ENCODE measurements around the gene NXT2. TPM values are rescaled to one million over a fixed set of nuclear protein-coding genes. Genes with fewer than 3 reads are reported as not detected.
"Not testable (repeated sequence)": the region's sequence is repeated elsewhere in the genome, so short reads cannot be mapped to it uniquely, and the experiment has no call there.

The NXT2 gene
- total RNA-seq, 4 donors from 2014 or later = 5.0 to 12.6 (median 11.6) TPM

DNA sequence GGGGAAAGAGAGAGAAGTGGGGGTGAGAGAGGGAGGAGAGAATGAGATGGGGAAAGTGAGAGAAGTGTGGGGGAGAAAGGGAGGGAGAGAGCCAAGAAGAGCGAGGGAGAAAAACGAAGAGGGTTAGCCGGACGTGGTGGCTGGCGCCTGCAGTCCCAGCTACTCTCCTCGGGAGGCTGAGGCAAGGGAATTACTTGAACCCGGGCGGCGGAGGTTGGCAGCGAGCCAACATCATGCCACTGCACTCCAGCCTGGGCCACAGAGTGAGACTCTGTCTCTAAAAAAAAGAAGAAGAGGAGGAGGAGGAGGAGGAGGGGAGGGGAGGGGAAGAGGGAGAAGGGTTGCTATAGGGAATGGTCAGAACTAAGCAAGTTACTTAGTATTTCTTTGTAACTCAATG lies 1.7 kb upstream of the NXT2 start:
- Histone ChIP-seq H3K27me3 (no peaks in the 10 kb centered on the region), H3K4me1 (peaks cover 0 to 27% (median 0%) of the 10 kb centered on the region in 3 donors), H3K4me3 (no peak overlapping the region), H3K36me3 (no peaks in the 10 kb centered on the region), H3K9me3 (no peaks in the 10 kb centered on the region), H3K27ac (no peak overlapping the region)
- intact Hi-C loops (cut with DNase I) = no loop called here
- no peak for DNase-seq
- TF ChIP-seq POLR2A (IDR thresholded peaks at IDR 0.05) = no peak
- TF ChIP-seq, protein P1, sequence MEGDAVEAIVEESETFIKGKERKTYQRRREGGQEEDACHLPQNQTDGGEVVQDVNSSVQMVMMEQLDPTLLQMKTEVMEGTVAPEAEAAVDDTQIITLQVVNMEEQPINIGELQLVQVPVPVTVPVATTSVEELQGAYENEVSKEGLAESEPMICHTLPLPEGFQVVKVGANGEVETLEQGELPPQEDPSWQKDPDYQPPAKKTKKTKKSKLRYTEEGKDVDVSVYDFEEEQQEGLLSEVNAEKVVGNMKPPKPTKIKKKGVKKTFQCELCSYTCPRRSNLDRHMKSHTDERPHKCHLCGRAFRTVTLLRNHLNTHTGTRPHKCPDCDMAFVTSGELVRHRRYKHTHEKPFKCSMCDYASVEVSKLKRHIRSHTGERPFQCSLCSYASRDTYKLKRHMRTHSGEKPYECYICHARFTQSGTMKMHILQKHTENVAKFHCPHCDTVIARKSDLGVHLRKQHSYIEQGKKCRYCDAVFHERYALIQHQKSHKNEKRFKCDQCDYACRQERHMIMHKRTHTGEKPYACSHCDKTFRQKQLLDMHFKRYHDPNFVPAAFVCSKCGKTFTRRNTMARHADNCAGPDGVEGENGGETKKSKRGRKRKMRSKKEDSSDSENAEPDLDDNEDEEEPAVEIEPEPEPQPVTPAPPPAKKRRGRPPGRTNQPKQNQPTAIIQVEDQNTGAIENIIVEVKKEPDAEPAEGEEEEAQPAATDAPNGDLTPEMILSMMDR (IDR thresholded peaks at IDR 0.05) = no peak
- 70 to 83% methylated on average over 8 to 10 of the region's 10 CpGs for WGBS, 2 donors

DNA sequence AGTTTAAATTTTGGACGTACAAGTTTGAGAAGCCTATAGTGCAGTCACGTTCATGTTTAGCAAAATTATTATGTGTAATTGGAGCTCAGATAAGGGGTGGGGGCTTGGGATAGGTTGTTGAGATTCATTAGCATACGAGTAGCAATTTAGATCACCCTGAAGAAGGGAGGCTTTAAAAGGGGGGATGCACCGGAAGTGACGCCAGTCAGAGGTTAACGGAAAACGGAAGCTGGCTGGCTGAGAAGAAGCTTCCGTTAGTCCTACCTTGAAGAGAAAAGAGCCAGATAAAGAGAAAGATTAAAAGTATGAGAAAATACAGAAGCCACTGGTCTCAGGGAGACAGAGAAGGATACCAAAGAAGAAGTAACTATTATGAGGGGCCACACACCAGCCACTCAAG lies 1.1 kb upstream of the NXT2 start:
- H3K9me3 ChIP-seq = no peaks in the 10 kb centered on the region
- 82 to 90% methylated on average over 8 of the region's 8 CpGs for WGBS, 2 donors
- DNase-seq = no peak

DNA sequence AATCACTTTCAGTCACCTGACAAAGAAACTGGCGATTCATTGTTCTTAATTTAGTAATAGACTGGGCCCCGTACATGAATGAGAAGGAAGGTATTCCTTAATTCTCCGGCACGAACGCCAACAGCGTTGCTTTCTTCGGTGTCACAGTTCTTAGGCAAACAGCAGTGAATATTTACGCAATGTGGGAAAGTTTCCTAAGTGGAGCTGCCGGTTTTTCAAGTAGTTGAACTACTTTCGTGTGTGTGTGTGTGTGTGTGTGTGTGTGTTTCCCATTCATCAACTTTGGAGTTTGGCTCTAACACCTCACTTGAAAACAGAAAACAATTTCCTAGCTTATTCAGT lies 651 bp downstream of the NXT2 start:
- Histone ChIP-seq H3K27me3 (no peaks in the 10 kb centered on the region), H3K27ac (peak overlapping the region; percentile 87 to 96 (median 94)), H3K36me3 (no peaks in the 10 kb centered on the region), H3K9me3 (no peaks in the 10 kb centered on the region), H3K4me1 (peaks cover 0 to 27% (median 0%) of the 10 kb centered on the region in 3 donors), H3K4me3 (peak overlapping the region; percentile 42 to 75 (median 59))
- intact Hi-C loops (cut with DNase I) = no loop called here
- no peak for DNase-seq
- WGBS, 2 donors = 0 to 39% methylated on average over 10 of the region's 10 CpGs
- TF ChIP-seq POLR2A (IDR thresholded peaks at IDR 0.05) = no peak
- TF ChIP-seq, protein P1 (IDR thresholded peaks at IDR 0.05) = no peak

More for the DNA sequence above, 1.1 kb upstream of the NXT2 start:
- Histone ChIP-seq H3K4me1 (peaks cover 0 to 27% (median 0%) of the 10 kb centered on the region in 3 donors), H3K27me3 (no peaks in the 10 kb centered on the region), H3K4me3 (no peak overlapping the region), H3K36me3 (no peaks in the 10 kb centered on the region), H3K27ac (no peak overlapping the region)
- no peak for TF ChIP-seq POLR2A (IDR thresholded peaks at IDR 0.05)
- TF ChIP-seq, protein P1 (IDR thresholded peaks at IDR 0.05) = no peak
- intact Hi-C loops (cut with DNase I) = no loop called here

DNA sequence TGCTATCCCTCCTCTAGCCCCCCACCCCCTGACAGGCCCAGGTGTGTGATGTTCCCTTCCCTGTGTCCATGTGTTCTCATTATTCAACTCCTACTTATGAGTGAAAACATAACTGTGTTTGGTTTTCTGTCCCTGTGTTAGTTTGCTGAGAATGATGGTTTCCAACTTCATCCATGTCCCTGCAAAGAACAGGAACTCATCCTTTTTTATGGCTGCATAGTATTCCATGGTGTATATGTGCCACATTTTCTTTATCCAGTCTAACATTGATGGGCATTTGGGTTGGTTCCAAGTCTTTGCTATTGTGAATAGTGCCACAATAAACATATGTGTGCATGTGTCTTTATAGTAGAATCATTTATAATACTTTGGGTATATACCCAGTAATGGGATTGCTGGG lies 2.4 kb downstream of the NXT2 start:
- H3K27me3 ChIP-seq; intact Hi-C loops (cut with DNase I); H3K27ac ChIP-seq; H3K4me3 ChIP-seq; H3K9me3 ChIP-seq; DNase-seq: not testable (repeated sequence)
- peaks cover 0 to 19% (median 0%) of the 10 kb centered on the region in 3 donors for H3K4me1 ChIP-seq
- H3K36me3 ChIP-seq = peaks cover 0 to 11% (median 0%) of the 10 kb centered on the region in 3 donors

DNA sequence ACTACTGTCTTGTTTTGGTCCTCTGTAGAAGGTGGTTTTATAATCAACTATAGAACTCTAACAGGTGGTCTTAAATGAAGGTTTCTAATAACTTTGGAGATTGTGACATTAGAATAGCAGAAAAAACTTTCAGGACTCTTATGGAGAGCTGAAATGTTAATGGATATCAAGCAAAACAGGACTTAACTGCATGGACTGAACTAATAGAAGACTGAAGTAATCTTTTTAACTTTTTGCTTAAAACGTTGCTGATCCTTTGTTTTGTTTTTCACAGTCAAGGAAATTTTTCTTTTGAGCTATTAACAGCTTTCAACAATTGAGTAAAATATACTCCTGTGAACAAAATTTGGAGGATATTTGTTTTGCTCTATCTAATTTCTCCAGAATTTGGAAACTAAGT lies 17.2 kb downstream of the NXT2 start:
- Histone ChIP-seq H3K4me3 (no peak overlapping the region), H3K36me3 (no peaks in the 10 kb centered on the region), H3K4me1 (no peaks in the 10 kb centered on the region), H3K9me3 (no peaks in the 10 kb centered on the region), H3K27ac (no peak overlapping the region), H3K27me3 (no peaks in the 10 kb centered on the region)
- WGBS, 2 donors = 23 to 29% methylated on average over 1 of the region's 1 CpG
- no peak for DNase-seq
- TF ChIP-seq POLR2A (IDR thresholded peaks at IDR 0.05) = no peak
- TF ChIP-seq, protein P1 (IDR thresholded peaks at IDR 0.05) = no peak
- intact Hi-C loops (cut with DNase I) = no loop called here

DNA sequence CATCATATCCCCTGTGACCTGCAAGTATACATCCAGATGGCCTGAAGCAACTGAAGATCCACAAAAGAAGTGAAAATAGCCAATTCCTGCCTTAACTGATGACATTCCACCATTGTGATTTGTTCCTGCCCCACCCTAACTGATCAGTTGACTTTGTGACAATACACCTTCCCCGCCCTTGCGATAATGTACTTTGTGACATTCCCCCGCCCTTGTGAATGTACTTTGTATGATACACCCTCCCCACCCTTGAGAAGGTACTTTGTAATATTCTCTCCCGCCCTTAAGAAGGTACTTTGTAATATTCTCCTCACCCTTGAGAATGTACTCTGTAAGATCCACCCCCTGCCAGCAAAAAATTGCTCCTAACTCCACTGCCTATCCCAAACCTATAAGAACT lies 39.4 kb downstream of the NXT2 start:
- H3K9me3 ChIP-seq; H3K4me3 ChIP-seq; H3K27ac ChIP-seq; H3K36me3 ChIP-seq; H3K4me1 ChIP-seq; H3K27me3 ChIP-seq; intact Hi-C loops (cut with DNase I); DNase-seq: not testable (repeated sequence)
- WGBS, 2 donors = 63 to 73% methylated on average over 4 of the region's 4 CpGs
